ENCODE results near the gene RNF7.

RNF7 gene

GRCh38 chr3:141777957-141778813, 40.1 kb downstream of the RNF7 start:
- no peak for TF ChIP-seq CTCF (IDR thresholded peaks at IDR 0.05)

DNA sequence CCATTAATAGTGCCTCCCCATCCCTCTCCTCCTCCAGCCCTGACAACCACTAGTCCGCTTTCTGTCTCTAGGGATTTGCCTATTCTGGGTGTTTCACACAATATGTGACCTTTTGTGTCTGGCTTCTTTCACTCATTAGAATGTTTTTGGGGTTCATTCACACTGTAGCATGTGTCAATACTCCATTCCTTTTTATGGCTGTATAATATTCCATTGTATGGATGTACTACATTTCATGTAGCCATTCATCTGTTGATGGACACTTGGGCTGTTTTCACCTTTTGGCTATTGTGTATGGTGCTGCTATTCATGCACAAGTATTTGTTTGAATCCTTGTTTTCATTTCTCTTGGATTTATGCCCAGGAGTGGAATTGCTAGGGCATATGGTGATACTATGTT, 41.6 kb downstream of the RNF7 start:
- TF ChIP-seq CTCF (IDR thresholded peaks at IDR 0.05) = no peak

- TF ChIP-seq CTCF (IDR thresholded peaks at IDR 0.05) = no peak
These were observed 44.4 kb downstream of the RNF7 start for GRCh38 chr3:141782386-141782932.

DNA sequence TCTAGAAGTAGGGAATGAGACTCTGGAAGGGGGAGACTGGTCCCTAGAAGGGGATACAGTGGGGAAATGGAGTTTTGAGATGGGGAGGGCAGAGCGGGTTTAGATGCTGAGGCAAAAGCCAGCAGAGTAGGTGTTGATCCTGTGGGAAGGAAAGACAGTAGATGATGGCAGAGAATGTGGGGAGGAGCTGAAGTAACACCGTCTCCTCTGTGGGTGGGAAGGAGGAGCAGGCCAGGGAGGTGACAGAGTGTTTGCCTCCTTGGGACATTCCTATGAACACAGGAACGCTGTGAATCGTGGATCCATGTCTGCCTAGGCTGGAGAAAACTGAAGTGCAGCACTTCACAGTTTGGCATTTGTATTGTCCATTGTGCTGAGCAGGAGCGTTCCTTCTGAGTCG, 45.5 kb downstream of the RNF7 start:
- no peak for TF ChIP-seq CTCF (IDR thresholded peaks at IDR 0.05)

- TF ChIP-seq CTCF (IDR thresholded peaks at IDR 0.05) = no peak
These were observed 46.0 kb downstream of the RNF7 start for GRCh38 chr3:141784096-141784495.

DNA sequence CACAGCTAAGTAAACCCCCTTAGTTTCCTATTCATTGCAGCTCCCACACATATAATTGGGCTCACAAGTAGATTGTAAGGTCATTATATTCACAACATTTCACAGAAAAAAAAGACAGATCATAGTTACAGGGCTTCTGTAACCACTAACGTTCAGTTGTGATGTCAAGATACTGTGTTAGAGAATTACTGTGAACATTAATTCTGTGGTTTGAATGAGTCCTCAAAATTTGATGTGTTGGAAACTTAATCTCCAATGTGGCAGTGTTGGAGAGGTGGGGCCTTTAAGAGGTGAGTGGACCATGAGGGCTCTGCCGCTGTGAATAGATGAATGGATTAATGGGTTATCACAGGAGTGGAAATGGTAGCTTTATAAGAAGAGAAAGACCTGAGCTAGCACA, 46.4 kb downstream of the RNF7 start:
- no peak for TF ChIP-seq CTCF (IDR thresholded peaks at IDR 0.05)

- TF ChIP-seq CTCF (IDR thresholded peaks at IDR 0.05) = no peak
These were observed 50.1 kb downstream of the RNF7 start for GRCh38 chr3:141788149-141788548.

Data from LNCAP (cell line).